ENCODE results near the gene HMBS. TPM values are rescaled to one million over a fixed set of nuclear protein-coding genes. Genes with fewer than 3 reads are reported as not detected.

The HMBS gene
- total and polyA plus RNA-seq, 2 experiments from 2014 or later = 10.9 to 37.7 TPM

- TF ChIP-seq EZH2phosphoT487 (IDR thresholded peaks at IDR 0.05; ENCODE audit: low read depth, severe bottlenecking, unreplicated experiment) (no peak), CTCF (IDR thresholded peaks at IDR 0.05; ENCODE audit: poor library complexity) (no peak), EZH2 (IDR thresholded peaks at IDR 0.05; ENCODE audit: borderline replicate concordance) (no peak)
- no peak overlapping the region for H3K4me2 ChIP-seq
- no peak overlapping the region for H2AFZ ChIP-seq
- H3K79me2 ChIP-seq = no peaks in the 10 kb centered on the region
- no peak overlapping the region for H3K27ac ChIP-seq
- WGBS (ENCODE audit: low lambda C conversion rate, missing lambda C conversion rate) = 95% methylated on average over 9 of the region's 9 CpGs
- no peak for DNase-seq (ENCODE audit: low spot score)
- H3K9me3 ChIP-seq (ENCODE audit: low read depth) = no peaks in the 10 kb centered on the region
- no peaks in the 10 kb centered on the region for H3K36me3 ChIP-seq (replicated peaks; ENCODE audit: insufficient read depth, low read depth)
- H4K20me1 ChIP-seq (ENCODE audit: insufficient read depth, poor library complexity, severe bottlenecking) = no peaks in the 10 kb centered on the region
- no peaks in the 10 kb centered on the region for H3K9me2 ChIP-seq (replicated peaks; ENCODE audit: insufficient read depth)
- no peaks in the 10 kb centered on the region for H3K4me1 ChIP-seq (ENCODE audit: insufficient read depth)
- H3K27me3 ChIP-seq = no peaks in the 10 kb centered on the region
- no peak overlapping the region for H3K4me3 ChIP-seq
These were observed 36.0 kb upstream of the HMBS start for GRCh38 chr11:119048644-119049043.

- Histone ChIP-seq H3K36me3 (replicated peaks; ENCODE audit: insufficient read depth, low read depth) (no peaks in the 10 kb centered on the region), H3K4me2 (no peak overlapping the region), H3K27me3 (no peaks in the 10 kb centered on the region), H3K4me3 (no peak overlapping the region), H3K27ac (no peak overlapping the region), H3K4me1 (ENCODE audit: insufficient read depth) (no peaks in the 10 kb centered on the region), H2AFZ (no peak overlapping the region), H4K20me1 (ENCODE audit: insufficient read depth, poor library complexity, severe bottlenecking) (no peaks in the 10 kb centered on the region), H3K9me3 (ENCODE audit: low read depth) (no peaks in the 10 kb centered on the region), H3K79me2 (peaks cover under 1% of the 10 kb centered on the region), H3K9me2 (replicated peaks; ENCODE audit: insufficient read depth) (no peaks in the 10 kb centered on the region)
- no peak for TF ChIP-seq EZH2 (IDR thresholded peaks at IDR 0.05; ENCODE audit: borderline replicate concordance)
- no peak for TF ChIP-seq CTCF (IDR thresholded peaks at IDR 0.05; ENCODE audit: poor library complexity)
- no peak for TF ChIP-seq EZH2phosphoT487 (IDR thresholded peaks at IDR 0.05; ENCODE audit: low read depth, severe bottlenecking, unreplicated experiment)
- no peak for DNase-seq (ENCODE audit: low spot score)
- WGBS (ENCODE audit: low lambda C conversion rate, missing lambda C conversion rate) = 96% methylated on average over 7 of the region's 7 CpGs
These were observed 35.6 kb upstream of the HMBS start for GRCh38 chr11:119049081-119049480.

- H4K20me1 ChIP-seq (ENCODE audit: insufficient read depth, poor library complexity, severe bottlenecking) = peaks cover 6% of the 10 kb centered on the region
These were observed 33.1 kb upstream of the HMBS start for GRCh38 chr11:119051440-119052162.

More at GRCh38 chr11:119051440-119052162, 33.1 kb upstream of the HMBS start:
- no peaks in the 10 kb centered on the region for H3K9me2 ChIP-seq (replicated peaks; ENCODE audit: insufficient read depth)
- H3K79me2 ChIP-seq = peaks cover 22% of the 10 kb centered on the region
- no peak overlapping the region for H3K4me2 ChIP-seq
- no peak overlapping the region for H3K27ac ChIP-seq
- no peaks in the 10 kb centered on the region for H3K36me3 ChIP-seq (replicated peaks; ENCODE audit: insufficient read depth, low read depth)
- H3K9me3 ChIP-seq (ENCODE audit: low read depth) = no peaks in the 10 kb centered on the region
- no peaks in the 10 kb centered on the region for H3K27me3 ChIP-seq
- DNase-seq (ENCODE audit: low spot score) = no peak
- no peak overlapping the region for H2AFZ ChIP-seq
- 94% methylated on average over 17 of the region's 17 CpGs for WGBS (ENCODE audit: low lambda C conversion rate, missing lambda C conversion rate)
- H3K4me3 ChIP-seq = no peak overlapping the region
- no peak for TF ChIP-seq EZH2 (IDR thresholded peaks at IDR 0.05; ENCODE audit: borderline replicate concordance)
- TF ChIP-seq CTCF (IDR thresholded peaks at IDR 0.05; ENCODE audit: poor library complexity) = no peak
- TF ChIP-seq EZH2phosphoT487 (IDR thresholded peaks at IDR 0.05; ENCODE audit: low read depth, severe bottlenecking, unreplicated experiment) = no peak
- peaks cover 7% of the 10 kb centered on the region for H3K4me1 ChIP-seq (ENCODE audit: insufficient read depth)
